ENCODE results near the gene MRPL49. TPM values are rescaled to one million over a fixed set of nuclear protein-coding genes. Genes with fewer than 3 reads are reported as not detected.

Gene MRPL49
- total and polyA plus RNA-seq, 2 donors (not counting 3 experiments of a cell fraction or from before 2014, with no cell fraction given), result 49.7 to 90.4 TPM

GRCh38 chr11:65078786-65079342 is 43.3 kb upstream of the MRPL49 start:
- FAIRE-seq, result no peak
- H2AFZ ChIP-seq (ENCODE audit: low read depth, low read length), result no peak overlapping the region
- H3K36me3 ChIP-seq (ENCODE audit: control insufficient read depth in 2 of 2, extremely low read depth in 1 of 2, insufficient read depth in 2 of 2, low read length in 2 of 2), result peaks cover 0 to 3% of the 10 kb centered on the region in 2 experiments
- no peaks in the 10 kb centered on the region for H3K9me1 ChIP-seq (replicated peaks; ENCODE audit: control insufficient read depth, extremely low read depth, insufficient read depth, low read length)
- H4K20me1 ChIP-seq (replicated peaks; ENCODE audit: control insufficient read depth, extremely low read depth, insufficient read depth, low read length), result no peaks in the 10 kb centered on the region
- DNase-seq (ENCODE audit: low read depth, low spot score), result no peak
- H3K9ac ChIP-seq (replicated peaks; ENCODE audit: extremely low read depth, insufficient read depth, low read length), result no peak overlapping the region
- dilution Hi-C loops (cut with MboI; ENCODE audit: extremely low pct_ligation_motif_present, low sequenced_read_pairs), result no loop called here
- H3K27me3 ChIP-seq (ENCODE audit: control insufficient read depth in 2 of 2, insufficient read depth in 2 of 2, low read length in 2 of 2), result no peaks in the 10 kb centered on the region
- no peak overlapping the region for H3K4me3 ChIP-seq (replicated peaks in 1 of 3; ENCODE audit: insufficient read depth in 1 of 3, low read depth in 1 of 3, low read length in 3 of 3)
- no peaks in the 10 kb centered on the region for H3K9me3 ChIP-seq (replicated peaks; ENCODE audit: control insufficient read depth, insufficient read depth, low read length)
- intact Hi-C loops (cut with micrococcal nuclease), result loop anchor here (1.0 kb wide), 2 partner anchors 52 to 66 kb away; partner anchors contain the start of gene SNX15
- TF ChIP-seq FOS (IDR thresholded peaks at IDR 0.05; ENCODE audit: borderline replicate concordance, insufficient read depth, low read length) (no peak), POLR2AphosphoS5 (IDR thresholded peaks at IDR 0.05; ENCODE audit: insufficient read depth, low read depth, low read length) (no peak), GATA2 (IDR thresholded peaks at IDR 0.05; ENCODE audit: insufficient read depth, insufficient read length, low read depth, low read length) (no peak), POLR2A (IDR thresholded peaks at IDR 0.05; ENCODE audit: low read depth, low read length) (no peak), JUN (IDR thresholded peaks at IDR 0.05; ENCODE audit: borderline replicate concordance, insufficient read depth, insufficient read length, low read depth) (no peak), EZH2 (IDR thresholded peaks at IDR 0.05; ENCODE audit: borderline replicate concordance, low read depth, low read length, severe bottlenecking) (no peak), MAX (IDR thresholded peaks at IDR 0.05; ENCODE audit: insufficient read depth, insufficient read length) (no peak), MYC (IDR thresholded peaks at IDR 0.05; ENCODE audit: low read depth, low read length) (no peak), CTCF (IDR thresholded peaks at IDR 0.05; ENCODE audit: extremely low read depth in 1 of 2, insufficient read depth in 1 of 2, low read depth in 1 of 2, low read length in 2 of 2) (no peak)
- CTCF ChIA-PET, result no interaction called here
- peaks cover 9% of the 10 kb centered on the region for H3K4me1 ChIP-seq (ENCODE audit: control insufficient read depth, extremely low read depth, insufficient read depth, low read length)
- POLR2A ChIA-PET, result no interaction called here
- no peak overlapping the region for H3K4me2 ChIP-seq (ENCODE audit: insufficient read depth, low read length)
- no TSS peak for BruUV-seq (replicated peaks)
- no peak overlapping the region for H3K27ac ChIP-seq (ENCODE audit: insufficient read depth, low read depth, low read length)
- peaks cover 28% of the 10 kb centered on the region for H3K79me2 ChIP-seq (ENCODE audit: control insufficient read depth, insufficient read depth, low read length)
